ENCODE data around the gene GALT. TPM values are rescaled to one million over a fixed set of nuclear protein-coding genes. Genes with fewer than 3 reads are reported as not detected.

Gene GALT
- total and polyA plus RNA-seq, 2 of the 13 experiments (the other 11 are each of a cell fraction or from before 2014, with no cell fraction given): 40.4 to 46.3 TPM

DNA sequence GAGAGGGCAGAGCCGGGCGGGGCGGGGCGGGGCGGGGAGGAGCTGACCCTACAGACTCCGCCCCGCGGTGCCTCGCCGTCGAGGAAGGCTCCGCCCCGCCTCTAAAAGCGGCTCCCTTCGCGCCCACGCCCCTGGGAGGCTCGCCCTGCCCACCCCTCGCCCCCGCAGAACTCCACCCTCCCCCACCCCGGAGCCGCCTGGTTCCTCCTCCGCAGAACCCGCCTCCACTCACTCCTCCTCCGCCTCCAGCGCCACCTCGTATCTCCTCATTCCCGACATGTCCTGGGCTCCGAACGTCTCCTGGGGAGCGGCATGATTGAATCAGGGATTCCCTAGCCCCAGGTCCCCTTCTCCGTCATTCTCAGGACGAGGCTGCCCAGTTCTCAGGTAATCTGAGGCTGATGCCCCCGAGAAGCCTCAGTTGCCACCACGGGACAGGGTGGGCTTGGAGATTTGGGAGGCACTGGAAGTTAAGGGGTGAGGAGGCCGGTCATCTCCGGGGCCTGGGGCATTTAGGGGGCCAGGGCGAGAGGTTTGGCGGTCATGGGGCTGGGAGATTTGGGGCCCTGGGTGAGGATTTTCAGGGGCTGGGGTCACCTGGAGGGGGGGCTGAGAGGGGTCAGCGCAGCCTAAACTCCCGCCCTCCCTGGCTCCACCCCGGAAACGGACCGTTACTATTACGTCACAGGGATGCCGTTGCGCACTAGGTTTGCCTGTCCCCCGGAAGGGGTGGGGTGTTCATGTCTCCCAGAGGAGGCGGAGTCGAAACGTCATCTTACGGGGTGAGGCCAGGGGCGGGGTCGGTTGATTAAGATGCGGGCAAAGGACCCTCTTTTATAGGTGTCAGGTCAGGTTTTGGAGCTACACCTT lies 19.1 kb downstream of the GALT start (continued):
- peak; percentile 68 for TF ChIP-seq CREM (IDR thresholded peaks at IDR 0.05)
- no peak for TF ChIP-seq CREM (CRISPR knock-in tag; IDR thresholded peaks at IDR 0.05)
- no peak for TF ChIP-seq SMYD3 (CRISPR knock-in tag; IDR thresholded peaks at IDR 0.05)
- TF ChIP-seq BCL6 (CRISPR knock-in tag; IDR thresholded peaks at IDR 0.05): peak; percentile 19; the same call in 1 of the 2 replicates
- no peak for TF ChIP-seq ZNF136 (CRISPR knock-in tag; IDR thresholded peaks at IDR 0.05; ENCODE audit: low read depth)
- TF ChIP-seq RBFOX2 (IDR thresholded peaks at IDR 0.05; ENCODE audit: low read depth, low read length): 0 out of 2 replicates have a peak, but pooled peaks have one; percentile 10
- peak; percentile 51; the same call in 1 of the 2 replicates for TF ChIP-seq ETV5 (CRISPR knock-in tag; IDR thresholded peaks at IDR 0.05; ENCODE audit: borderline replicate concordance)
- 0 out of 2 replicates have a peak, but pooled peaks have one; percentile 5 for TF ChIP-seq ERF (CRISPR knock-in tag; IDR thresholded peaks at IDR 0.05)
- 0 out of 2 replicates have a peak, but pooled peaks have one; percentile 7 for TF ChIP-seq KAT8 (CRISPR knock-in tag; IDR thresholded peaks at IDR 0.05)
- TF ChIP-seq, protein P1, sequence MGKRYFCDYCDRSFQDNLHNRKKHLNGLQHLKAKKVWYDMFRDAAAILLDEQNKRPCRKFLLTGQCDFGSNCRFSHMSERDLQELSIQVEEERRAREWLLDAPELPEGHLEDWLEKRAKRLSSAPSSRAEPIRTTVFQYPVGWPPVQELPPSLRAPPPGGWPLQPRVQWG (CRISPR knock-in tag; IDR thresholded peaks at IDR 0.05; ENCODE audit: borderline replicate concordance, low read depth): no peak
- TF ChIP-seq ZNF660 (CRISPR knock-in tag; IDR thresholded peaks at IDR 0.05; ENCODE audit: borderline replicate concordance, low read depth): no peak
- TF ChIP-seq SETDB1 (CRISPR knock-in tag; IDR thresholded peaks at IDR 0.05; ENCODE audit: borderline replicate concordance): no peak
- TF ChIP-seq ZNF780A (CRISPR knock-in tag; IDR thresholded peaks at IDR 0.05): no peak
- TF ChIP-seq GATAD1 (CRISPR knock-in tag; IDR thresholded peaks at IDR 0.05): peak; percentile 35; the same call in 1 of the 2 replicates
- TF ChIP-seq ZNF274 (CRISPR knock-in tag; IDR thresholded peaks at IDR 0.05): no peak
- TF ChIP-seq NR2C2 (CRISPR knock-in tag; IDR thresholded peaks at IDR 0.05; ENCODE audit: borderline replicate concordance): peak; percentile 0; the same call in 1 of the 2 replicates
- TF ChIP-seq, protein P2, sequence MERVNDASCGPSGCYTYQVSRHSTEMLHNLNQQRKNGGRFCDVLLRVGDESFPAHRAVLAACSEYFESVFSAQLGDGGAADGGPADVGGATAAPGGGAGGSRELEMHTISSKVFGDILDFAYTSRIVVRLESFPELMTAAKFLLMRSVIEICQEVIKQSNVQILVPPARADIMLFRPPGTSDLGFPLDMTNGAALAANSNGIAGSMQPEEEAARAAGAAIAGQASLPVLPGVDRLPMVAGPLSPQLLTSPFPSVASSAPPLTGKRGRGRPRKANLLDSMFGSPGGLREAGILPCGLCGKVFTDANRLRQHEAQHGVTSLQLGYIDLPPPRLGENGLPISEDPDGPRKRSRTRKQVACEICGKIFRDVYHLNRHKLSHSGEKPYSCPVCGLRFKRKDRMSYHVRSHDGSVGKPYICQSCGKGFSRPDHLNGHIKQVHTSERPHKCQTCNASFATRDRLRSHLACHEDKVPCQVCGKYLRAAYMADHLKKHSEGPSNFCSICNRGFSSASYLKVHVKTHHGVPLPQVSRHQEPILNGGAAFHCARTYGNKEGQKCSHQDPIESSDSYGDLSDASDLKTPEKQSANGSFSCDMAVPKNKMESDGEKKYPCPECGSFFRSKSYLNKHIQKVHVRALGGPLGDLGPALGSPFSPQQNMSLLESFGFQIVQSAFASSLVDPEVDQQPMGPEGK (CRISPR knock-in tag; IDR thresholded peaks at IDR 0.05): 0 out of 2 replicates have a peak, but pooled peaks have one; percentile 41
- TF ChIP-seq CHD2 (IDR thresholded peaks at IDR 0.05; ENCODE audit: low read depth, low read length): no peak
- no peak for TF ChIP-seq ZNF629 (CRISPR knock-in tag; conservative IDR thresholded peaks at IDR 0.05)
- no peak for TF ChIP-seq KLF9 (CRISPR knock-in tag; IDR thresholded peaks at IDR 0.05; ENCODE audit: low read depth)
- no peak for TF ChIP-seq ZNF230 (CRISPR knock-in tag; IDR thresholded peaks at IDR 0.05)
- no peak for TF ChIP-seq ZNF563 (CRISPR knock-in tag; IDR thresholded peaks at IDR 0.05)
- TF ChIP-seq ZBTB38 (CRISPR knock-in tag; IDR thresholded peaks at IDR 0.05): no peak
- TF ChIP-seq ZFY (CRISPR knock-in tag; IDR thresholded peaks at IDR 0.05): no peak
- TF ChIP-seq ZNF225 (CRISPR knock-in tag; IDR thresholded peaks at IDR 0.05): no peak
- no peak for TF ChIP-seq ZNF607 (CRISPR knock-in tag; IDR thresholded peaks at IDR 0.05; ENCODE audit: borderline replicate concordance)

Measured in HepG2 (cell line).